NCI-H128 (cell line): Measurements from ENCODE around the gene LRRN4CL.
A peak's percentile ranks its signal among the peaks of the same experiment; 100 is the strongest.
"Not testable (repeated sequence)": the region's sequence is repeated elsewhere in the genome, so short reads cannot be mapped to it uniquely, and the experiment has no call there.

Experiments used
- DNase-seq: peaks from one replicate; lab custom pipeline; 2025; ENCODE audit not compliant: unreplicated experiment; lab: John Stamatoyannopoulos, UW

Gene LRRN4CL

GRCh38 chr11:62689421-62690183 is at the start of gene LRRN4CL:
TSS of gene LRRN4CL (minus strand) at chr11:62689530. CDS start at chr11:62688508, 1,022 bp downstream.
- no peak for DNase-seq

- DNase-seq: no peak
Observed at GRCh38 chr11:62737196-62737595, 47.9 kb upstream of the LRRN4CL start.

GRCh38 chr11:62732830-62733229 is 43.5 kb upstream of the LRRN4CL start:
- DNase-seq: no peak

DNA sequence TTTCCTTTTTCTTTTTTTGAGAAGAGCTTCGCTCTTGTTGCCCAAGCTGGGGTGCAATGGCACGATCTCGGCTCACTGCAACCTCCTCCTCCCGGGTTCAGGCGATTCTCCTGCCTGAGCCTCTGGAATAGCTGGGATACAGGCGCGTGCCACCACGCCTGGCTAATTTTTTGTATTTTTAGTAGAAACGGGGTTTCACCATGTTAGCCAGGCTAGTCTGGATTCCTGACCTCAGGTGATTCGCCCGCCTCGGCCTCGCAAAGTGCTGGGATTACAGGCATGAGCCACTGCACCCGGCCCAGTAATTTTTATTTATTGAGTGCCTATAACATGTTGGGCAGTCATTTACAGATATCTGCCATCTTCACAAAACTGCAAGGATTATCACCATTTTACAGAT is 40.7 kb upstream of the LRRN4CL start:
- DNase-seq: not testable (repeated sequence)

DNA sequence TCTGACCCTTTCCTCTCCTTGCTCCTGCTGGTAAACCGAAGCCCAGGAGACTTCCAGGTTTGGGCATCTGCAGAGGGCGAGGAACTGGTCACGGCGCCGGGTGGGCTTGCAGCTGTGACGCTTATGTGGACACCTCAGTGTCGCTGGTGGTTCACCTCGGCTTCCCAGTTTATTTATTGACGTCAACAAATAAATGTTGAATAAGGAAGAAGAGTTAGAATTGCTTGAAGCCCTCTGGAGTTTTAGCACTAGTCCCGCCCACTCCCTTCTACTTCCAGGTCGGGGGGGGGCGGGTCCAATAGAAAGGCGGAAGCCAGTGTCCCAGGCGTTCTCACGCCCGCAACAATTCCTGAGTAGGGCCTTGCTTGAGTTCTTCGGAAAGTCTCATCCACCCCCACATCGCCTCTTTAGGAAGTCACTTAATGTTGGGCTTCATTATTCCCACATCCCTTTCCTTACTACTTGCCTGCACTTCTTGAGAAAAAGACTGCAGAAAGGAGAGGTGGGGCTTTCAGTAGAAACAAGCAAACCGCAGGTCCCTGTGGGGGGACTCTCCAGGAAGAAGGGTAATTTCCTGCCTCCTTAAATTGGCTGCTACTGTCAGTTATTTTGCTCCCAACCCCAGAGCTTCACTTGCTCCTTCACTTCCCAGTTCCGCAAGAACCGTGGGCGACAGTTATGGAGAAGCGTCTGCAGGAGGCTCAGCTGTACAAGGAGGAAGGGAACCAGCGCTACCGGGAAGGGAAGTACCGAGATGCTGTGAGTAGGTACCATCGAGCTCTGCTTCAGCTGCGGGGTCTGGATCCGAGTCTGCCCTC is 39.0 kb upstream of the LRRN4CL start, which contains the start of gene TTC9C:
Gene TTC9C (plus strand): TSS at position 316 of the 818 bp plus-strand sequence. CDS start 363 bp downstream, at position 679.
- peak; percentile 62 for DNase-seq

GRCh38 chr11:62727872-62728170 is 38.5 kb upstream of the LRRN4CL start:
- DNase-seq: peak; percentile 96

- peak; percentile 99 for DNase-seq
Observed at GRCh38 chr11:62727165-62727871, 38.0 kb upstream of the LRRN4CL start, which contains the start of gene HNRNPUL2. TSS of gene HNRNPUL2 (minus strand) at chr11:62727457. CDS start at chr11:62727156, 301 bp downstream.

- no peak for DNase-seq
Observed at GRCh38 chr11:62726915-62727164, 37.5 kb upstream of the LRRN4CL start.

GRCh38 chr11:62726156-62726914 is 37.0 kb upstream of the LRRN4CL start:
- DNase-seq: no peak

GRCh38 chr11:62725646-62726045 is 36.3 kb upstream of the LRRN4CL start:
- DNase-seq: no peak

- DNase-seq: no peak
Observed at GRCh38 chr11:62724171-62724570, 34.8 kb upstream of the LRRN4CL start.

DNA sequence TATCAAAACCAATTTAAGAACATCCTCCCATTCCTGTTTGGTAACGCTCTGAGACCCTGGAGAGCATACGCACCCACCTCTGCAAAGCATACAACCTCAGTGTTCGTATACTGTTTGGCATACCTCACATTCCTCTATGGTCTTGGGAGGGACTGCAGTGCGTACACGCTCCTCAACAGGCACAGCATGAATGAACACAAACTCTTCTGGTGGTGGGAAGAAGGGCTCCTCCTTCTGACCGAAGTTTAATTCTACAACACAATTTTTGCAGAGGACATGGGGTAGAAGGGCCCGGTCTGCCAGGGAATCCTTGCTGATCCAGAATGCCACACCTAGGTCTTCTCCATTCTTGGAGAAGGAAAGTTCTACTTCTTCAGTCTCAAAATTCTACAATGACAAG is 32.7 kb upstream of the LRRN4CL start:
- DNase-seq: no peak

- DNase-seq: no peak
Observed at GRCh38 chr11:62719302-62719978, 30.1 kb upstream of the LRRN4CL start.

- DNase-seq: no peak
Observed at GRCh38 chr11:62716816-62717215, 27.5 kb upstream of the LRRN4CL start.

DNA sequence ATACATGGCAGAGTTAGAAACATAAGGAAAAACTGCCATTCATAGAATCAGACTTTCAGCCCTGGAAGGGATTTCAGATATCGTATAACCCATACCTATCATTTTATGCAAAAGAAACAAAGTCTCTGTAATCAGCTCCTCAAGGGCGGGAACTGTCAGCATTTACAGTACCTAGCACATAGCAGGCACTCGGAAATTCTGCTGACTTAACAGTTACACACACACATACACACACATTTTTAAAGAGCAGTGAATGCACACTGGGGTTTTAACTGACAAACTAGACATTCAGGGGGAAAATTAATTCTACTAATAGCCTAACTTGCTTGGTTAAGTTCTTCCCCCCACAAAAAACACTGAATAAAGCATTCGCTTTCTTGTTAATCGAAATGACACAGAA is 26.9 kb upstream of the LRRN4CL start:
- no peak for DNase-seq

GRCh38 chr11:62715150-62716130 is 26.1 kb upstream of the LRRN4CL start:
- no peak for DNase-seq

DNA sequence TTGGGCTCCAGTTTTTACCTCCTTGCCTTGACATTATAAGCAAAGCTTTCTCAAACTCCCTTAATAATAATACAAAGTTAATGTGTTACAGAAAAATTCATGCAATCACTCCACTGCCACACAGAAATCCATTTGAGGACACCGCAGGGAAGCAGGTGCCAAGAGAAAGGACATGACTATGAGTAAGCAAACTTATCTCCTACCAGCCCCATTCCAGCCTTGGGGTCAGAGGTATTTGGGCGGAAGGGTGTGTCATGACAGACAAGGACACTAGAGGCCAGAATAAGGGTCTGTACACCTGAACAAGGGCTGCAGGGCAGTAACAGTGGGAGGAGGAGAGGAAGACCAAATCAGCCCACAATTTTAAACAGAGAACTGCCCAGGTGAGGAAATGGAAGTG is 24.0 kb upstream of the LRRN4CL start:
- DNase-seq: no peak

- no peak for DNase-seq
Observed at GRCh38 chr11:62712861-62713260, 23.5 kb upstream of the LRRN4CL start.

DNA sequence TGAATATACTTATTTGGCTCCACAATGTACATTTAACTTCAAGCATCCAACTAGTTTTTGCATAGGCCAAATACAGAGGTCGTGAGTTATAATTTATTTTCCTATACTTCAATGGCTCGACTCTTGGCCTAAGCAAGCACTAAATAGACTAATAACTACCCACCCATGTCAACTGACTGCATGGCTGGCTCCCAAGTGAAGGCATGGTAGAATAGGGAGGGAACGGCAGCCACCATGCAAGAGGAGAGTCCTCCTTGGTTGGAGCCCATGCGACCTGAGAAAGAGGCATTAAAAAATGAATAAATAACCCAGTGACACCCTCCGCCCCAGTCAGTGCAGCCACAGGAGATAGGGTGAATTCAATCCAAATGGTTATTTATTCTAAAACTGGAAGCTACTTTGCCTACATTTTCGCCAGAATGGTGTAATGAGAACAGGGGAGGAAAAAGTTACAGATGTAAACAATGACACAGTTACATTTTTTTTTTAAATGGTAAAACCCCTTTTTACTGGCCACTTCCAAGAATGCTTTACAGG is 23.0 kb upstream of the LRRN4CL start:
- no peak for DNase-seq
